Measurements from ENCODE around the gene GTF2IRD1.
"Not testable (repeated sequence)": the region's sequence is repeated elsewhere in the genome, so short reads cannot be mapped to it uniquely, and the experiment has no call there.

Gene GTF2IRD1

GRCh38 chr7:74412603-74413002 lies 41.1 kb upstream of the GTF2IRD1 start:
- no peak overlapping the region for H3K9ac ChIP-seq (ENCODE audit: low read depth, low read length)
- H3K4me1 ChIP-seq (ENCODE audit: control insufficient read depth, insufficient read depth, low read length), result peaks cover 2% of the 10 kb centered on the region
- H3K36me3 ChIP-seq (ENCODE audit: insufficient read depth, low read length), result no peaks in the 10 kb centered on the region
- no peaks in the 10 kb centered on the region for H3K9me3 ChIP-seq (replicated peaks; ENCODE audit: low read length)
- no peak overlapping the region for H3K4me3 ChIP-seq (ENCODE audit: low read length)
- no peaks in the 10 kb centered on the region for H3K27me3 ChIP-seq (ENCODE audit: control insufficient read depth, insufficient read depth, low read length)
- H3K4me2 ChIP-seq (ENCODE audit: low read length), result no peak overlapping the region

- not testable (repeated sequence) for H3K36me3 ChIP-seq (ENCODE audit: insufficient read depth, low read length); H3K4me3 ChIP-seq (ENCODE audit: low read length); H3K4me1 ChIP-seq (ENCODE audit: control insufficient read depth, insufficient read depth, low read length); H3K4me2 ChIP-seq (ENCODE audit: low read length); H3K27me3 ChIP-seq (ENCODE audit: control insufficient read depth, insufficient read depth, low read length); H3K9ac ChIP-seq (ENCODE audit: low read depth, low read length); H3K9me3 ChIP-seq (replicated peaks; ENCODE audit: low read length)
Measured at GRCh38 chr7:74414595-74415333, 38.9 kb upstream of the GTF2IRD1 start.

DNA sequence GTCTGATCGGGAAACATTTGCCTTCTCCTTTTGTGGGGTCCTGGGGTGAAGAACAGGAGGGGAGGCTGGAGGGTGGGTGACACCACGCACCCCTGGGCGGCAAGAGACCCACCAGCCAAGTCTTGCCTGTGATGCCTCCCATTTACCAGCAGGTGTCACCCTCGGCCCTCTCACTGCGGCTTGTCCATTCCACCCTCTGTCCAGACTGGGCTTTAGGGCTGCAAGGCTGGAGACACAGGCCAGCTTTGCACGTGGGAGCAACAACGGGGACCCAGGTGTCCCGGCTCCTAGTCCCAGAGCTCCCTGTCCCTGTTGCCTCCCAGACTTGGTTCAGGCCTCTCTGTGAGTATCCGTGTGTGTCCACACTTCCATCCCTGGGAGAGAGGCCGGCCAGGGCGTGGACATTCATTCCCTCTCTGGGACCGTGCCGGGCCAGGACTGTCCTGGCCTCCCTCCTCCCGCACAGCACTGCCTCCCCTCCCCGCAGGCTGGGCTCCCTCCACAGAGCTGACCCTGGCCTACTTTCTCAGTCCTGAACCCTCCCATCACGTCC lies 36.2 kb upstream of the GTF2IRD1 start:
- H3K4me2 ChIP-seq (ENCODE audit: low read length), result no peak overlapping the region
- H3K9me3 ChIP-seq (replicated peaks; ENCODE audit: low read length), result no peaks in the 10 kb centered on the region
- peaks cover 2% of the 10 kb centered on the region for H3K4me1 ChIP-seq (ENCODE audit: control insufficient read depth, insufficient read depth, low read length)
- H3K4me3 ChIP-seq (ENCODE audit: low read length), result no peak overlapping the region
- H3K9ac ChIP-seq (ENCODE audit: low read depth, low read length), result peak overlapping the region; percentile 3
- no peaks in the 10 kb centered on the region for H3K27me3 ChIP-seq (ENCODE audit: control insufficient read depth, insufficient read depth, low read length)
- no peaks in the 10 kb centered on the region for H3K36me3 ChIP-seq (ENCODE audit: insufficient read depth, low read length)

GRCh38 chr7:74418076-74418475 lies 35.6 kb upstream of the GTF2IRD1 start:
- H3K4me2 ChIP-seq (ENCODE audit: low read length), result no peak overlapping the region
- no peaks in the 10 kb centered on the region for H3K27me3 ChIP-seq (ENCODE audit: control insufficient read depth, insufficient read depth, low read length)
- H3K9ac ChIP-seq (ENCODE audit: low read depth, low read length), result no peak overlapping the region
- H3K36me3 ChIP-seq (ENCODE audit: insufficient read depth, low read length), result no peaks in the 10 kb centered on the region
- no peaks in the 10 kb centered on the region for H3K9me3 ChIP-seq (replicated peaks; ENCODE audit: low read length)
- H3K4me1 ChIP-seq (ENCODE audit: control insufficient read depth, insufficient read depth, low read length), result peaks cover 2% of the 10 kb centered on the region
- H3K4me3 ChIP-seq (ENCODE audit: low read length), result no peak overlapping the region

DNA sequence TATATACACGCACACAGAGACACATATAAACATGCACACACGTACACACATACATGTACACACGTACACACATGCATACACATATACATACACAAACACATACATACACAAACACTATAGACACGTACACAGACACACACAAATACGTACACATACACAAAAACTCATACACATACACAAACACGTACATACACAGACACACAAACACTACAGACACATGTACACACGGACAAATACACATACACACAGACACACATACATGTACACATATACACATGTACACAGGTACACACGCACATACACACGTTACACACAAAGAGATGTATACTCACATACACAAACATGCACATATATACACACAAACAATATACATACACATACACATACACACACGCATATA lies 35.2 kb upstream of the GTF2IRD1 start:
- Histone ChIP-seq H3K9me3 (replicated peaks; ENCODE audit: low read length) (no peaks in the 10 kb centered on the region), H3K27me3 (ENCODE audit: control insufficient read depth, insufficient read depth, low read length) (no peaks in the 10 kb centered on the region), H3K9ac (ENCODE audit: low read depth, low read length) (no peak overlapping the region), H3K4me3 (ENCODE audit: low read length) (no peak overlapping the region), H3K4me1 (ENCODE audit: control insufficient read depth, insufficient read depth, low read length) (peaks cover 2% of the 10 kb centered on the region), H3K36me3 (ENCODE audit: insufficient read depth, low read length) (no peaks in the 10 kb centered on the region), H3K4me2 (ENCODE audit: low read length) (no peak overlapping the region)

GRCh38 chr7:74419232-74419631 lies 34.5 kb upstream of the GTF2IRD1 start:
- H3K9me3 ChIP-seq (replicated peaks; ENCODE audit: low read length); H3K4me2 ChIP-seq (ENCODE audit: low read length): not testable (repeated sequence)

DNA sequence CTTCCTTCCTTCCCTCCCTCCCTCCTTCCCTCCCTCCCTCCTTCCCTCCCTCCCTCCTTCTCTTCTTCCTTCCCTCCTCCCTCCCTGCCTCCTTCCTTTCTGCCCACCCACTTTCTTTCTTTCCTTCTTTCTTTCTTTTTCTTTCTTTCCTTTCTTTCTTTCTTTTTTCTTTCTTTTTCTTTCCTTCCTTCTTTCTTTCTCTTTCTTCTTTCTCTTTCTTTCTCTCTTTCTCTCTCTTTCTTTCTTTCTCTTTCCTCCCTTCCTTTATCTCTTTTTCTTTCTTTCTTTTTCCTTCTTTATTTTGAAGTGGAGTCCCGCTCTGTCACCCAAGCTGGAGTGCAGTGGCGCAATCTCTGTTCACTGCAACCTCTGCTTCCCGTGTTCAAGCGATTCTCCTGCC lies 33.7 kb upstream of the GTF2IRD1 start:
- H3K4me1 ChIP-seq (ENCODE audit: control insufficient read depth, insufficient read depth, low read length), result peaks cover 2% of the 10 kb centered on the region
- H3K9ac ChIP-seq (ENCODE audit: low read depth, low read length), result no peak overlapping the region
- no peaks in the 10 kb centered on the region for H3K9me3 ChIP-seq (replicated peaks; ENCODE audit: low read length)
- no peaks in the 10 kb centered on the region for H3K27me3 ChIP-seq (ENCODE audit: control insufficient read depth, insufficient read depth, low read length)
- H3K4me3 ChIP-seq (ENCODE audit: low read length), result no peak overlapping the region
- no peak overlapping the region for H3K4me2 ChIP-seq (ENCODE audit: low read length)
- H3K36me3 ChIP-seq (ENCODE audit: insufficient read depth, low read length), result no peaks in the 10 kb centered on the region

More at GRCh38 chr7:74419232-74419631, 34.5 kb upstream of the GTF2IRD1 start:
- H3K4me1 ChIP-seq (ENCODE audit: control insufficient read depth, insufficient read depth, low read length); H3K9ac ChIP-seq (ENCODE audit: low read depth, low read length); H3K36me3 ChIP-seq (ENCODE audit: insufficient read depth, low read length); H3K4me3 ChIP-seq (ENCODE audit: low read length); H3K27me3 ChIP-seq (ENCODE audit: control insufficient read depth, insufficient read depth, low read length): not testable (repeated sequence)

- H3K27me3 ChIP-seq (ENCODE audit: control insufficient read depth, insufficient read depth, low read length), result no peaks in the 10 kb centered on the region
- no peak overlapping the region for H3K9ac ChIP-seq (ENCODE audit: low read depth, low read length)
Measured at GRCh38 chr7:74424291-74424880, 29.3 kb upstream of the GTF2IRD1 start.

GRCh38 chr7:74428023-74428422 lies 25.7 kb upstream of the GTF2IRD1 start:
- H3K4me2 ChIP-seq (ENCODE audit: low read length), result no peak overlapping the region
- H3K36me3 ChIP-seq (ENCODE audit: insufficient read depth, low read length), result no peaks in the 10 kb centered on the region
- no peaks in the 10 kb centered on the region for H3K9me3 ChIP-seq (replicated peaks; ENCODE audit: low read length)
- H3K9ac ChIP-seq (ENCODE audit: low read depth, low read length), result no peak overlapping the region
- H3K4me1 ChIP-seq (ENCODE audit: control insufficient read depth, insufficient read depth, low read length), result peaks cover 11% of the 10 kb centered on the region
- no peak overlapping the region for H3K4me3 ChIP-seq (ENCODE audit: low read length)
- no peaks in the 10 kb centered on the region for H3K27me3 ChIP-seq (ENCODE audit: control insufficient read depth, insufficient read depth, low read length)

More at GRCh38 chr7:74424291-74424880, 29.3 kb upstream of the GTF2IRD1 start:
- H3K4me2 ChIP-seq (ENCODE audit: low read length), result no peak overlapping the region
- peaks cover 6% of the 10 kb centered on the region for H3K4me1 ChIP-seq (ENCODE audit: control insufficient read depth, insufficient read depth, low read length)
- H3K9me3 ChIP-seq (replicated peaks; ENCODE audit: low read length), result no peaks in the 10 kb centered on the region
- no peak overlapping the region for H3K4me3 ChIP-seq (ENCODE audit: low read length)
- H3K36me3 ChIP-seq (ENCODE audit: insufficient read depth, low read length), result no peaks in the 10 kb centered on the region

DNA sequence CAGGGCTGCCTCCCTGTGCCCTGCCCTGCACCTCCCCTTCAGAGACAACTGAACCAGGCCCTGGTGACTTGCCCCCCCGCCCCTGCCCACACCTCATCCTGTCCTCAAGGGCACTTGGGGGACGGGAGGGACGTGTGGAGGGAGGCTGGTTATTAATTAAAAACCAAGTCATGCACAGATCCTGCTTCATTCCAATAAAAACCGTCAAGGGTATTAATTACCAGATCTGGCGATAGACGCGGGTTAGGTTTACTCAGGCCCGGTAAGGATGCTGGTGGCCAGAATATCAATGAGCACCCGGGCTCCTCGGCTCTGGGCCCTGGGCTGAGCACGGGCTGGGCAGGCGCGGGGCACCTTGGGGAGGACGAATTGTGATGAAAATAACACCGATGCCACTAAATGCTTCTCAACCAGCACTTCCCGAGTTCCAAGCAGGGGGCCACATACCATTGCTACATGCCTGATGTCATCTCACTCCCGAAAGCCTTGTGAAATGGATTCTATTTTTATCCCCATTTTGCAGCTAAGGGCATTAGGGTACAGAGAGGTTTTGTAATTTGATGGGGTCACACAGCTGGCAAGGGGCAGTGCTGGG lies 24.5 kb upstream of the GTF2IRD1 start:
- Histone ChIP-seq H3K4me2 (ENCODE audit: low read length) (peak overlapping the region; percentile 34), H3K9me3 (replicated peaks; ENCODE audit: low read length) (no peaks in the 10 kb centered on the region), H3K27me3 (ENCODE audit: control insufficient read depth, insufficient read depth, low read length) (no peaks in the 10 kb centered on the region), H3K36me3 (ENCODE audit: insufficient read depth, low read length) (no peaks in the 10 kb centered on the region), H3K4me1 (ENCODE audit: control insufficient read depth, insufficient read depth, low read length) (peaks cover 11% of the 10 kb centered on the region), H3K4me3 (ENCODE audit: low read length) (no peak overlapping the region), H3K9ac (ENCODE audit: low read depth, low read length) (peak overlapping the region; percentile 21)

DNA sequence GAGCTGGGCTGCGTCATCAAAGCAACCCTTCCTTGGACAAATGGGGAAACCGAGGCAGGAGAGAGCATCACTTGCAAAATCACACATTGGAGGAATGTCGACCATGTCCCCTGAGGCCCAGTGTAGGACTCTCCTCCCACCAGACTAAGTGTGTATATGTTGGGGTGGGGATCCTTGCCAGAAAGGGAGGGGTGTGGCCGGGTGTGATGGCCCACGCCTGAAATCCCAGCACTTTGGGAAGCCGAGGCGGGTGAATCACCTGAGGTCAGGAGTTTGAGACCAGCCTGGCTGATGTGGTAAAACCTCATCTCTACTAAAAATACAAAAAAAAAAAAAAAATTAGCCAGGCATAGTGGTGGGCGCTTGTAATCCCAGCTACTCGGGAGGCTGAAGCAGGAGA lies 23.3 kb upstream of the GTF2IRD1 start:
- H3K4me3 ChIP-seq (ENCODE audit: low read length); H3K9me3 ChIP-seq (replicated peaks; ENCODE audit: low read length); H3K4me2 ChIP-seq (ENCODE audit: low read length); H3K36me3 ChIP-seq (ENCODE audit: insufficient read depth, low read length); H3K9ac ChIP-seq (ENCODE audit: low read depth, low read length); H3K27me3 ChIP-seq (ENCODE audit: control insufficient read depth, insufficient read depth, low read length): not testable (repeated sequence)
- peaks cover 11% of the 10 kb centered on the region for H3K4me1 ChIP-seq (ENCODE audit: control insufficient read depth, insufficient read depth, low read length)
